NB4 (cell line): ENCODE measurements around the gene GAPDHS.

ENCODE experiments used
- MYC ChIP-seq: IDR thresholded peaks from 2 replicates; pipeline ENCODE4 v1.6.1; 2011; ENCODE audit warnings: low read depth, low read length
- POLR2A ChIP-seq: IDR thresholded peaks from 2 replicates; pipeline ENCODE4 v1.6.1; 2011; ENCODE audit warnings: mild to moderate bottlenecking; ENCODE audit not compliant: insufficient read length; ENCODE audit errors: extremely low read depth
- TF ChIP-seq, protein P1 (sequence below): IDR thresholded peaks from one replicate; pipeline ENCODE4 v1.5.1; 2012; ENCODE audit warnings: low read depth, low read length
- TF ChIP-seq, protein P2 (sequence below): IDR thresholded peaks from 2 replicates; pipeline ENCODE4 v1.6.1; 2011; ENCODE audit warnings: low read depth, low read length

DNA sequence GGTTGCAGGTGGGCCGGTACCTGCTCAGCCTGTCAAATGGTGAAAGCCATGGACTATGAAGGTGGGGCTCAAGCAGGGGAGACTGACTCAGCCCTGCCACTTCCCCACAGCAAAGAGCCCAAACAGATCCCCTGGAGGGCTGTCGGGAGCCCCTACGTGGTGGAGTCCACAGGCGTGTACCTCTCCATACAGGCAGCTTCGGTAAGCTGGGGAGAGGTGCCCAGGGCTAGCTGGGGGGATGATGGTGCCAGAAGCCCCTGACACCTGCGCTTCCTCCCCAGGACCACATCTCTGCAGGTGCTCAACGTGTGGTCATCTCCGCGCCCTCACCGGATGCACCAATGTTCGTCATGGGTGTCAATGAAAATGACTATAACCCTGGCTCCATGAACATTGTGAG is 9.0 kb downstream of the GAPDHS start:
- TF ChIP-seq, protein P1, sequence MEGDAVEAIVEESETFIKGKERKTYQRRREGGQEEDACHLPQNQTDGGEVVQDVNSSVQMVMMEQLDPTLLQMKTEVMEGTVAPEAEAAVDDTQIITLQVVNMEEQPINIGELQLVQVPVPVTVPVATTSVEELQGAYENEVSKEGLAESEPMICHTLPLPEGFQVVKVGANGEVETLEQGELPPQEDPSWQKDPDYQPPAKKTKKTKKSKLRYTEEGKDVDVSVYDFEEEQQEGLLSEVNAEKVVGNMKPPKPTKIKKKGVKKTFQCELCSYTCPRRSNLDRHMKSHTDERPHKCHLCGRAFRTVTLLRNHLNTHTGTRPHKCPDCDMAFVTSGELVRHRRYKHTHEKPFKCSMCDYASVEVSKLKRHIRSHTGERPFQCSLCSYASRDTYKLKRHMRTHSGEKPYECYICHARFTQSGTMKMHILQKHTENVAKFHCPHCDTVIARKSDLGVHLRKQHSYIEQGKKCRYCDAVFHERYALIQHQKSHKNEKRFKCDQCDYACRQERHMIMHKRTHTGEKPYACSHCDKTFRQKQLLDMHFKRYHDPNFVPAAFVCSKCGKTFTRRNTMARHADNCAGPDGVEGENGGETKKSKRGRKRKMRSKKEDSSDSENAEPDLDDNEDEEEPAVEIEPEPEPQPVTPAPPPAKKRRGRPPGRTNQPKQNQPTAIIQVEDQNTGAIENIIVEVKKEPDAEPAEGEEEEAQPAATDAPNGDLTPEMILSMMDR = no peak
- no peak for TF ChIP-seq POLR2A
- TF ChIP-seq, protein P2, sequence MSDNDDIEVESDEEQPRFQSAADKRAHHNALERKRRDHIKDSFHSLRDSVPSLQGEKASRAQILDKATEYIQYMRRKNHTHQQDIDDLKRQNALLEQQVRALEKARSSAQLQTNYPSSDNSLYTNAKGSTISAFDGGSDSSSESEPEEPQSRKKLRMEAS = no peak
- no peak for TF ChIP-seq MYC
